HG02678 (cell line): ENCODE measurements around the gene PLA2G6.
"Not testable (repeated sequence)": the region's sequence is repeated elsewhere in the genome, so short reads cannot be mapped to it uniquely, and the experiment has no call there.

Source experiments
- ATAC-seq: cut with Tn5 transposase; IDR thresholded peaks from one replicate; pipeline ENCODE4 v1.9.1; 2021; ENCODE audit warnings: mild to moderate bottlenecking, moderate library complexity; ENCODE audit not compliant: unreplicated experiment

The PLA2G6 gene

GRCh38 chr22:38135133-38135706 is 46.4 kb downstream of the PLA2G6 start:
- no peak for ATAC-seq

GRCh38 chr22:38133331-38133730 is 48.3 kb downstream of the PLA2G6 start:
- ATAC-seq: no peak

DNA sequence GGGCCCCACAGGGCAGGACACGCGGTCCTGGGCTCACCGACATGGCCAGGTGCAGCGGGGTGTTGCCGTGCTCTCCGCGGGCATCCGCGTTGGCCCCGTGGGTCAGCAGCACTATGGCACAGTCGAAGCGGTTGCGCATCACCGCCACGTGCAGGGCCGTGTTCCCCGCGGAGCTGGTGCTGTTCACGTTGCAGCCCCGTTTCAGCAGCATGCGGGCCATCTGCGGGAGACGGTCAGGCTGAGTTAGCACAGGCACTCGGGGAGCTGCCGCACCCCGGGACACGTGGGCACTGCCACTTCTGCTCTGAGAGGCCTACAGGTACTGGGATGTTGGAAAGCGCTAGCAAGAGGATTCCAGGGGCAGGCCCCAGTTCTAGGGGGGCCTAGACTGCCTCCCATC is 48.8 kb downstream of the PLA2G6 start:
- ATAC-seq: no peak

- ATAC-seq: no peak
These were observed 49.5 kb downstream of the PLA2G6 start for GRCh38 chr22:38132136-38132535.

DNA sequence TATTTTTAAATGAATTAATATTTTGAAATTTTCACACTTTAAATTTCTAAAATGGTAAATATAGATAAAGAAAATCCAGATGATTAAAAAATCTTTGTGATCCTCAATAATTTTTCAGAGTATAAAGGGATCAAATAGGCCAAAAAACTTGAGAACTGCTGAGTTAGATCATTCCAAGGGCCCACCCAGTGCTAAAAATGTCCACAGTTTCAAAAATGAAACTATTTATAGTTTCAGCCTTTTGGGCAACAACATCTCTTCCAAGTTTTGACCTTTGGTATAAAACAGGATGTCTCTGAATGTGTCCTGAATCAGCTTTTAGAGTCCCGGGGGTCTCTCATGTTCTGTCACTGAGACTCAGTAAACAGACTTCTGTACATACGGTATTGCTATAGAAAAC is 50.2 kb downstream of the PLA2G6 start:
- no peak for ATAC-seq

- no peak for ATAC-seq
These were observed 51.8 kb downstream of the PLA2G6 start for GRCh38 chr22:38129856-38130255.

DNA sequence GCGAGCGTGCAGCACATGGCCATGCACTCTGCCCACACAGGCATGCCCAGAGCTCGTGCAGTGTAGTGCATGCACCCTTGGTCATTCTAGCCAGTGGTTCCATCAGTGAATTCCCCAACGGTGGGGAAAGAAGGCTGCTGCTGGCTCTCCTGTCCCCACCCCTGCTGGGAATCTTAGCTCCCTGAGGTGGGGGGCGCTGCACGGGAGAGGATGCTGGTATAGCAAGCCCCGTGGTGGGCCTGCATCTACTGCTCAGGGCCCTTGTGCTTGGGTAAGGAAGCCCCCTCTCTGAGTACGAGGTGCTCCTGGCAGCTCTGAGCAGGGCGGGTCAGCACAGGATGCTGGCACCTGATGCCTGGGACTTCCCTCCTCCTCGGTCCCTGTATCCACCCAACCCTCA is 52.6 kb downstream of the PLA2G6 start:
- no peak for ATAC-seq

DNA sequence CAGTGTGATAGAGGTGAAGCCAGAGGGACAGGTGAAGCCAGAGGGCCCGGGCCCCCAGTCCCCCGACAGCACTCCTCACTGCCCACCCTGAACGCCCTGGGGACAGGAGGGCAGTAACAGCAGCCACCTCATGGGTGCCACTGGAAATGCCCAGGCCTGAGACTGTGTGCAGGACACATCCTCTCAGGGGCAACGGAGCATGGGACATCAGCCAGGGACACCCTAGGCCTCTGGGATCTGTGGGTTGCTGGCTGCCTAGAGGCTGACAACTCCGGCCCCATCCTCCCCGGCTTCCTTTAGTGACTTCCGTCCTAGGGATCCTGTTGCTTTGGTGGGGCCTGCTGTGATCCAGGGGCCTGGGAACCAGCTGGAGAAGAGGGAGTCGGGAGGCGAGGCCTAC is 53.8 kb downstream of the PLA2G6 start:
- ATAC-seq: no peak

DNA sequence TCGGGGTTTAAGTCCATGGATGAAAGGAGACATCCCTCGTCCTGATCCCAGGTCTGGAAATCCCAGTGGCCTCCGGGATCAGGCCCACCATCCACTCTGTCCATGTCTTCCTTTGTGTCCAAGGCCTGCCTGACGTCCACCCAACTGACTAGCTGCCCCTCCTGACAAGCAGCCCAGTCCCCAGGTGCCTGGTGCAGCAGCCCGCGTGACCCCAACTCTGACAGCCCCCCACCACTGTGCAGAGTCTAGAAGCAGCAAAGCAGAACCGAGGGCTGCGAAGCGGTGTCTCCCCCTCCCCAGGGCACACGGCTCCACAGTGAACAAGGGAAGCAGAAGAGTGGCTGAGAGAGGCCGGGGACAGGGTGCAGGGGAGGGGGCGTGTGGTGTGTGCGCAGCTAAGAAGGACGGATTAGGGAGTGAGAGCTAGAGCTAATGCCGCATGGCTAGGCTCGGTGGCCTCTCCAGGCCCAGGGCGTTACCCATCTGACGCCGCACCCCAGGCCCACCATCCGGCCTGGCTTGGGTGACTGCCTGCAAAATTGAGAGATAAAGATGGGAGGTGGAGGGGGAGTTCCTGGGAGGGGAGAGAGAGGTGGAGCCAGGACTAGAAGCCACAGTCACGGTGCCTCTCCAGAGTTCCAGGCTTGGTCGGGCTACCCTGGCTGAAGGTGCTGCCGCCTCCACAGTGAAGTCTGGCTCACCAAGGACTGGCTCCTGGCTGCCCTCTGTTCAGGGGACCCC is 54.5 kb downstream of the PLA2G6 start:
- ATAC-seq: no peak

DNA sequence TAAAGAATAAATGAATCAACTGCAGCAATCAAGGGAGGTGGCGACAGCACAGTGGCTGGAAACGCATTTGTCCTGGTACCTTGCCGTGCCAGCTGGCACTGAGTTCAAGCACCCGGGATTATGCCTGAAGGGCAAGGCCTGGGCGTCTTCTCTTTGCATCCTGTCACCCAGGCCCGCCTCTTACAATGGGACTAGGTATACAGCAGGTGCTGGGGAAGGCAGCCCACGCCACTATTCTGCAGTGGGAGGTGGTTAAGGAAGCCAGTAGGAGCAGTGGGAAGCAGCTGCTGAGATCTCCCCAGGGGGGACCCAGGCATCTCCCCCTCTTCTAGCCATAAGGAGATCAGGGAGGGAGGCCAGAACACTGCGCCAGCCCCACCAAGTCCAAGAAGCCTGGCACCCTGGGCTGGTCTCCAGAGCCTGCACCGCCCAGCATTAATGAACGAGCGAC is 55.9 kb downstream of the PLA2G6 start:
- ATAC-seq: no peak

DNA sequence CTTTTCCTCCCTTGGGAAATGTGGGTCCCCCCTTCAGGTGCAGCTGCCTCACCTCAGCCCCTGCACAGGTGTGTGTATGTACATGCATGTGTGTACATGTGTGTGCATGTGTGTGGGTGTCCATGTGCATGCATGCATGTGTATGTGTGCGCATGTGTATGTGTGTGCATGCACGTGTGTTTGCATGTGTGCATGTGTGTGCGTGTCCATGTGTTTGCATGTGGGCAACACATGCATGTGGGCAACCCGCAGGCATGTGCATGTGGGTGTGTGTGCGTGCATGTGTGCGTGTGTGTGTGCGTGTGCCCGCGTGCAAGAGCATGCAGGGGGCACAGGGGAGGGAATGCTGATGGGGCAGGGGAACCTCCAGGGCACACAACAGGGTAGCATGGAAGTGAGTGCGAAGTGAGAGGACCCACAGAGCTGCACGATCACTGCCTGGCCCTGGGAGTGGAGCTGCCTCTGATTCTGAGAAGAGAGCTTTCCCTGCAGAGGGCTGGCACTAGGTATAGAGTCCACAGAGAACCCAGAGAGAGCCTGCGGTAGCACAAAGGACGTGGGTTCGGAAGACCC is 56.5 kb downstream of the PLA2G6 start:
- ATAC-seq: no peak

DNA sequence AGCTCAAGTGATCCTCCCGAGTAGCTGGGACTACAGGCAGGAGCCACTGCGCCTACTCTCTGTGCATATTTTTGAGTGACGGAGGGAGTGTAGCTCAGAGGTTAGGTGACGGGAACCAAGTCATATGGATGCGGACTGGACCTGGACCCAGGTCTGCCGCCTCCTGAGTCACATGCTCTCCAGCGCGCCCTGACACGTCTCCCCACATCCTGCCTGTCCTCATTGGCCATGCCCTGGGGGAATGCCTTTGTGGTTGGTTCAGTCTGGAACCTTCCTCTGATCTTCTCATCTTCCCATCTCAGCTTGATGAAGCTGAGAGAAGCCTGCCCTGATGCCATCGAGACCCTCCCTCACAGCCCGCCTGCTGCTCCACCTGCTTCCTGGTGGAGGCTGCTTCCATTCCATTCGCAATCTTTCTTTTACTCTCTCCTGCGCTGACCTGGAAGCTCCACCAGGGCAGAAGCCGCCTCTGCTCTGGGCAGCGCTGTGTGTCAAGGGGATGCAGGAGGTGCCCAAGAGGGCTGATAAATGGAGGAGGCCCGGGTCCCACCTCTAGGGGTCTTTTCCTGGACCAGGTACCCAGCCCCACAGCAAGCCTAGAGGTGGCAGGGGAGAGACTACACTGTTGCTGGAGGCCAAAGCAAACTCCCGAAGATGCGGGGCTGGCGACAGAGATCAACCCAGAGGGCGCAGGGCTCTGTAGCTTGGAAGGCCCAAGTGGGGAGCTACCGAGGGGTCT is 57.2 kb downstream of the PLA2G6 start:
- no peak for ATAC-seq

DNA sequence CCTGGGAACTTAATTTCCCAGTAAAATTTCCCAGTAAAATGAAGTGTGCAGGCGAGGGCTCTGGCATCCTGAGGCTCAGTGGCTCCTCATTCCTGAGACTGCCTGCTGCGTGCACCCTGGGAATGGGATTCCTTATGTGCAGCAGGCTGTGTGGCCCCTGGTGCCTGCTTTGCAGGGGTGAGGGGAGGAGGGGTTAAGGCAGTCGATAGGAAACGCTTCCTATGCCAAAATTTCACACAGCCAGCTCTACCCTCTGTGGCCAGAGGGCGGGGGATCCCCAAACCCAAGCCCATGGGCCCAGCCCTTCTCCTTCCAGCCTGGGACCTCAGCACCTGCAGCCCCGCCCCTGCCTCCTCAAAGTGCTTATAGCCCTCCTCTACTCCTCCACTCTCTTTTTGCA is 59.0 kb downstream of the PLA2G6 start:
- no peak for ATAC-seq

DNA sequence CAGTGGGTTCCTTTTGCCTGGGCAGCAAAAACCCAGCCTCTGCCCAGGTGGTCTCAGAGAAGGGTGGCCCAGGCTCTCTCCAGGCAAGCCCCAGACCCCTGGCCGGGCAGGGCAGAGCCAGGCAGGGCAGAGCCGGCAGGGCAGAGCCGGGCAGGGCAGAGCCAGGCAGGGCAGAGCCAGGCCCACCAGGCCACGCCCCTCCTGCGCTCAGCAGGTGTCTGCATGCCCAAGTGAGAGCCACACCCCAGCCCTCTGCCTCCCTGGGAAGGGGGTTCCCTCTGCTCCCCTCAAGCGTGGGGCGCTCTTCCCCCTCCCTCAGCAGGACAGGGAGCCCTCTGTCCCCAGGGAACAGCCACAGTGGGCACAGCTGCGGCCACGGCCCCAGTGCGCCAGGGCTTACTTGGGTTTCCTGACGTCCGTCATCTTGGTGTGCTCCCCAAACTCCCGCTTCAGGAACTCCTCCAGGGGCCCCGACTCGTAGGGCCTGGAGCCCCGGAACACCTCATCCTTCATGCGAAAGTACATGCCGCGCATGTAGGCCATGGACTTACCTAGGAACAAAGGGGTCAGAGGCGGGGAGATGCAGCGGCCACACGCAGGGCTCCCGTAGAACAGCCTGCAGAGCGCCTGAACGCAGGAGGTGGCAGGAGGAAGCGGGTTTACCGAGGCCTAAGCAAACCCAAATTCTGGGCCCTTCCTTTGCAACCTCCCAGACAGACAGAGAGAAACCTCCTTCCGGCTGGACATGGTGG is 61.1 kb downstream of the PLA2G6 start:
- no peak for ATAC-seq

GRCh38 chr22:38118747-38119146 is 62.9 kb downstream of the PLA2G6 start:
- ATAC-seq: not testable (repeated sequence)

- no peak for ATAC-seq
These were observed 63.4 kb downstream of the PLA2G6 start for GRCh38 chr22:38118182-38118581.

GRCh38 chr22:38117556-38117955 is 64.1 kb downstream of the PLA2G6 start:
- ATAC-seq: not testable (repeated sequence)

DNA sequence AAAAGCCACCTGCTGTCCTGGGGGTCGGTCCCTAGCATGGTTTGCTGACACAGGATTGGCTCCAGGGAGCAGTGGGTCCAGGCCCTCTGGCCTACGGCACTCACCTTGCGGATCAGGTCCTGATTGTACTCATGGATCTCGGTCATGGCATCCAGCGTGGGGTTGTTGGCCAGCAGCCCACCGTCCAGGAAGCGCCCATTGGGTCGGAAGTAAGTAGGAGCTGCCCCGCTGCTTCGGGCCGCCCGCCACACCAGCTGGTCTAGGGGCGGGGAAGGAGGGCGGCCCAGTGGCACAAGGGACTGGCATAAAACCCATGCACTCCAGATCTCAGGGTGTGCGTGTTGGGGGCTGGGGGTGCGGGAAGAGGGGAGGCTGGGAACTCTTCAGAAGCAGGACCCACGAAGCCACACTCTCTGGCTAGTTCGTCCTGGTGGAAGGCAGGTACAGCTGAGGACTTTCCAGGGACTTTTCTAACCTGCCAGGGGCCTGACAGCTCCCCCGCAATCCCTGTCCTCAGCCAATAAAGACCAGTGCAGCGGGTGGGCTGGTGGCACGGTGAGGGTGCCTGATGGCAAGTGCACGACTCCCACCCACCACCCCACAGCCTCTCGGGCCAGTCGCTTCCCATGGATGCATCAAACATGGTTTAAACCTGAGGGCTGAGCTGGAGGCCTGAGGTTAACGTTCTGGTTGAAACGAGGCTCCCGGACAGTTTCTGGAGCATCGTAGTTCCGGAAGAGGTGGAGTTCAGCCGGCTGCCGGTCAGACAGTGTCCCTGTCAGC is 66.0 kb downstream of the PLA2G6 start:
- no peak for ATAC-seq

DNA sequence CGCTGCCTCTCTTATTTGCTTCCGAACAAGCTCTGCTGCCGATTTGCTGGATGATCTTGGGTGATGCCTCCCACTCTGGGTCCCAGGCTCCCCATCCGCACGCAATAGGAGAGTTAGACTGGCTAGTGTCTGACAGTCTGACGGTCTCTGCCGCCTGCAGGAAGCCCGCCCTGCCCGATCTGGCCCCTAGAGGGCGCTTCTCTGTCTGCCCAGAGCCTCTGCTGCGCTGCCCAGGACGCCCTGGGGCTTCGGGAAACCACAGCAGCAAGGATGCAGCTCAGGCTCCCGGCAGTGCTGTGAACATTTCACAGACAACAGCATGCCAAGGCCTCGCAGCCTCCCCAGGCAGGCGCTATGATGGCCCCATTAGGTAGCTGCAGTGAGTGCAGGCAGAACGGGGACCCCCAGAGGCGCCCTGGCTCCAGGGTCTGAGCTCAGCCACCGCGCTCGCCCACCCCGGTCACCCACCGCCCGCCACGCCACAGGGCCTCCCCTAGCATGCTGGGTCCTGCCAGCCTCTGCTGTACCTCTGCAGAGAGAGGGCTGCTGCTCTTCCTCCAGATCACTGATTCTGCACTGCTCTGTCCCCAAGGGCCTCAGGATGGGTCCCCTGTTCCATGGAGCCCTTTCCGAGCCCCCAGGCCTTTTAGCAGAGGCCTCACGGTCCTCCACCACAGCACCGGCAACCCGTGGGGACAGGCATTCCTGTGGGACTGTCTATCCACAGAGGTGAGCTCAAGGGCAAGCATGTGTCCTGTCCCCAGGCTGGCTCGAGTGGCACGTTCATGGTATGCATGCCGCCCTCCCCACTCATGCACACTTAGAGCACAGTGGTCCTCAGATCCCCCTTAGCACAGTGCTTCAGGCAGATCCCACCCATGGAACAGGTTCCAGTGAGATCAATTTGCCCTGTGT is 66.9 kb downstream of the PLA2G6 start:
- ATAC-seq: no peak
